DMS114 treated with DMSO at 0.1 percent for 48 hours (cell line): Measurements from ENCODE around the gene BBOX1.

Experiments used
- DNase-seq: peaks from one replicate; lab custom pipeline; 2025; ENCODE audit not compliant: unreplicated experiment; lab: John Stamatoyannopoulos, UW

BBOX1 gene

GRCh38 chr11:27025312-27025955 is 15.2 kb upstream of the BBOX1 start:
- DNase-seq, result no peak

- no peak for DNase-seq
Measured at GRCh38 chr11:27025957-27026733, 14.5 kb upstream of the BBOX1 start.

- no peak for DNase-seq
Measured at GRCh38 chr11:27028561-27028965, 12.1 kb upstream of the BBOX1 start.

GRCh38 chr11:27029966-27030365 is 10.6 kb upstream of the BBOX1 start:
- no peak for DNase-seq

- no peak for DNase-seq
Measured at GRCh38 chr11:27031754-27032153, 8.9 kb upstream of the BBOX1 start.

GRCh38 chr11:27039873-27040272 is 742 bp upstream of the BBOX1 start:
- DNase-seq, result no peak

GRCh38 chr11:27041141-27041899 is 705 bp downstream of the BBOX1 start:
- no peak for DNase-seq

- no peak for DNase-seq
Measured at GRCh38 chr11:27046956-27047355, 6.3 kb downstream of the BBOX1 start.

GRCh38 chr11:27052668-27053067 is 12.1 kb downstream of the BBOX1 start:
- DNase-seq, result no peak

GRCh38 chr11:27055065-27055682 is 14.6 kb downstream of the BBOX1 start:
- no peak for DNase-seq

- DNase-seq, result no peak
Measured at GRCh38 chr11:27057091-27057780, 16.6 kb downstream of the BBOX1 start.

- no peak for DNase-seq
Measured at GRCh38 chr11:27058456-27058855, 17.8 kb downstream of the BBOX1 start.

- no peak for DNase-seq
Measured at GRCh38 chr11:27059431-27059830, 18.8 kb downstream of the BBOX1 start.

- DNase-seq, result no peak
Measured at GRCh38 chr11:27060816-27061460, 20.3 kb downstream of the BBOX1 start.

GRCh38 chr11:27061461-27061821 is 20.8 kb downstream of the BBOX1 start:
- DNase-seq, result no peak

- no peak for DNase-seq
Measured at GRCh38 chr11:27064086-27064485, 23.5 kb downstream of the BBOX1 start.

- DNase-seq, result no peak
Measured at GRCh38 chr11:27075192-27075591, 34.6 kb downstream of the BBOX1 start.

GRCh38 chr11:27075655-27076054 is 35.0 kb downstream of the BBOX1 start:
- no peak for DNase-seq

GRCh38 chr11:27076121-27076589 is 35.5 kb downstream of the BBOX1 start:
- no peak for DNase-seq

GRCh38 chr11:27081056-27081455 is 40.4 kb downstream of the BBOX1 start:
- DNase-seq, result no peak
